ENCODE data around the gene POR.

Gene POR

GRCh38 chr7:75971309-75971960, 56.5 kb downstream of the POR start:
- no peak for DNase-seq

GRCh38 chr7:75971961-75972763, 57.2 kb downstream of the POR start:
- DNase-seq, result no peak

DNA sequence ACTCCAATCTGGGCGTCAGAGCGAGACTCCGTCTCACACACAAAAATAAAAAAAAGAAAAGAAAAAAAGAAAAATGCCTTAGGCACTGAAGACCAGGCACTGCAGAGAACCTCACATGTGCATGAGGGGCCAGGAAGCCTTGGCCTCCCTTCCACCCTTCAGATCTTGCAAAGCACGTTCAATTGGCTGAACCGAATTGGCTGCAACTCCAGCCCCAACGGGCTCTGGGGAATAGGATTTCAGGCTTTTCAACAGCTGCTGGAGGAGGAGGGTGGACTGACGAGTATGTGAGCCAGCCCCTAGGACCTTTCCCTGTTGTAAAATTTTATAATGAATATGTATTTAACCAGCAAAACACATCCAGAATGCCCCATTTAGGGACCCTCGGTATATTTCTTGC, 62.8 kb downstream of the POR start:
- peak in 6 of 56 donors; percentile 15 to 38 (median 24) for DNase-seq

GRCh38 chr7:75979759-75980429, 64.9 kb downstream of the POR start:
- DNase-seq, result no peak

DNA sequence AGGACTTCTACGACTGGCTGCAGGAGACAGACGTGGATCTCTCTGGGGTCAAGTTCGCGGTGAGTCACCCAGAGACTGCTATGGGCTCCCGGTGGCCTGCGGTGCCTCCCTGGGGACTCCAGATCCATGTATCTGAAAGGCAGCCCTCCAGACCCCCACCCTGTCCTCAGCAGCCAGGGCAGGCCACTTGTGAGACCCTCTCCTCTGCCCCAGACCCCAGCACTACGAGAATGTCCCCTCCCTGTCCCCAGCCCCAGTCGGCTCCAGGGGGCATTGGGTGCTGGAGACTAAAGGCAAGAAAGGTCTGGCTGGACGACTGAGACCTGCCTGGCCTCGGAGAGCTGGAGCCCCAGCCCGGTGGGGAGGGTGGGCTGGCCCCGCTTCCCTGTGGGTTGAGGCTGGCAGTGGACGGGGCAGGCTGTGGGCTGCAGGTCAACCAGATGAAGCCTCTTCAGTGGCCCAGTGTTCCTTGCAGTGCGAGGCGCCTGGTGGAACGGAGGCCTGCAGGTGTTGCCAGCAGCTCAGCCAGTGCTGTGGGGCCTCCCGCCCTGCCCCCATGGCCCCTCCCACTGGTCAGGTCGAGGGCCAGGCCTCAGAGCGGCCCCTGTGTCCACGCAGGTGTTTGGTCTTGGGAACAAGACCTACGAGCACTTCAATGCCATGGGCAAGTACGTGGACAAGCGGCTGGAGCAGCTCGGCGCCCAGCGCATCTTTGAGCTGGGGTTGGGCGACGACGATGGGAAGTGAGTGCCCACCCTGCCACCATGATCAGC, 65.7 kb downstream of the POR start:
- no peak for DNase-seq

DNA sequence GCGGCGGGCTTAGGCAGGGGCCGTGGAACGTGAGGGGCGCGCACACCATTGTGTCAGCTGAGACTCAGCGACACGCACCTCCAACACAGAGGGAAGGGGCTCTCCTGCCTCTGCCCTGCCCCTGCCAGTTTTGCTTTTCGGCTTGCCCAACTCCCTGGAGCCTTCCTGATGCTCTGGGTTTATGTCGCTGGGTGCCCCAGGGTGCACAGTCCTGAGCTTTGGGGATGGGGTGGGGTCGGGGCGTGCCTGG, 66.2 kb downstream of the POR start:
- DNase-seq, result no peak

GRCh38 chr7:75981453-75982305, 66.7 kb downstream of the POR start:
- no peak for DNase-seq

- no peak for DNase-seq
These were observed 67.5 kb downstream of the POR start for GRCh38 chr7:75982306-75983064.

- no peak for DNase-seq
These were observed 68.6 kb downstream of the POR start for GRCh38 chr7:75983471-75984129.

GRCh38 chr7:75984130-75985008, 69.4 kb downstream of the POR start:
- no peak for DNase-seq

DNA sequence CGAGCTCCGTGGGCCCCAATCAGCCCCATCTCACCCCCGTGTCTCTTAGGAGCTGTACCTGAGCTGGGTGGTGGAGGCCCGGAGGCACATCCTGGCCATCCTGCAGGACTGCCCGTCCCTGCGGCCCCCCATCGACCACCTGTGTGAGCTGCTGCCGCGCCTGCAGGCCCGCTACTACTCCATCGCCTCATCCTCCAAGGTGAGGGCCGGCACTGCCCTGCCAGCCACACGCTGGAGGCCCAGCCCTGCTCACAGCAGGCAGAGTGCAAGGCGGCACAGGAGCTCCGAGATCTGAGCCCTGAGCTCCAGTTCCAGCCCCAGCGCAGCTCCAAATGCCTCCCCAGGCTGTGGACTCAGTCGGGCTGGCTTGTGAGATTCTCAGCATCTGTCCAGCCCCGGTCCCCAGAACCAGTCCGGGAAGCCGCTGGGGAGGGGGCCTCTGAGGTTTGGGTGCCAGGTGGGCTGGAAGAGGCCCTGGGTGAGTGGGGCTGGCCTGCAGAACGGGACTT, 70.1 kb downstream of the POR start:
- DNase-seq, result no peak

DNA sequence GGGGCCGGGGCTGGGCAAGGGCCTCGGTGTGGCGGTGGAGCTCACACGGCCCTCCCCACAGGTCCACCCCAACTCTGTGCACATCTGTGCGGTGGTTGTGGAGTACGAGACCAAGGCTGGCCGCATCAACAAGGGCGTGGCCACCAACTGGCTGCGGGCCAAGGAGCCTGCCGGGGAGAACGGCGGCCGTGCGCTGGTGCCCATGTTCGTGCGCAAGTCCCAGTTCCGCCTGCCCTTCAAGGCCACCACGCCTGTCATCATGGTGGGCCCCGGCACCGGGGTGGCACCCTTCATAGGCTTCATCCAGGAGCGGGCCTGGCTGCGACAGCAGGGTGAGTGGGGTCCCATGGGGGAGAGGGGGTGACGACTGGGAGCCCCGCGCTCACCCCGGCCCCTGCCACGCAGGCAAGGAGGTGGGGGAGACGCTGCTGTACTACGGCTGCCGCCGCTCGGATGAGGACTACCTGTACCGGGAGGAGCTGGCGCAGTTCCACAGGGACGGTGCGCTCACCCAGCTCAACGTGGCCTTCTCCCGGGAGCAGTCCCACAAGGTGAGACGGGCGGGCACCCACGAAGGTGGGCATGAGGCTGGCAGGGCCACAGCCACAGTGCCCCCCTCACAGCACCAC, 70.7 kb downstream of the POR start:
- DNase-seq, result no peak

GRCh38 chr7:75986147-75986781, 71.3 kb downstream of the POR start:
- DNase-seq, result no peak

DNA sequence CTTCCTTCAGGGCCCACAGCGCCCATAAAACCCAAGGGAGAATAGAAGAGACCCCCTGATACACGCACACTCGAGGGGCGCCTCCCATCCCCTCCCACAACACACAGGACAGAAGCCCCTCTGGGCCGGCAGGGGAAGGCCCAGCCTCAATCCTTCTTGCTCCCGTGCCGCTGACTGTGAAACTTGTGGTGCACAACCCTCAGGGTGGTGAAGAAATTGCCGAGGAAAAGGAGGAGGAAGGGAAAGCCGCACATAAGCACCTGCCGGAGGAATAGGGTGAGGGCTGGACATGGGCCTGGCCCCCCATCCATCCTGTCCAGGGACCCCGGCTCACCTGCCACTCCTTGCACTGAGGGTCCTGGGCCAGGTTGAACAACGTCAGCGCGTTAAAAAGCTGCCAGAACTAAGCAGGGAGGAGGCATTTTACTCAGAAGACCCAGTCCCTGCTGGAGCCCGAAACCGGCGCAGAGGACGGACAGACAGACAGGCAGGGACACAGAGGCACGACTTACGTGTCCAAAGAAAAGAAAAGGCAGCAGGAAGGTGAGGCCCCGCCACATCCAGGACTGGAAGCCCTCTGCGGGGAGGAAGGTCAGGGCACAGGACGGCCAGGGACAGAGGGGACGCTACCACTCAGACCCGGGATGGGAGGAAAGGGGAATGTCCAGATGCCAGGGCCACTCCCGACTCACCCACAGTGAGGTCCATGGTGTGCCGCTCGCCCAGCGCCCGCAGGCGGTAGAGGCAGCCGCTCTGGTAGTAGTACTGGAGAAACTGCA, 72.3 kb downstream of the POR start:
- DNase-seq, result no peak

GRCh38 chr7:75987805-75988567, 73.0 kb downstream of the POR start:
- no peak for DNase-seq
